Sigmoid colon (tissue), 3 donors: Measurements from ENCODE around the gene PTPRE.
"Not testable (repeated sequence)": the region's sequence is repeated elsewhere in the genome, so short reads cannot be mapped to it uniquely, and the experiment has no call there.

ENCODE experiments used
- CTCF ChIP-seq, 4 experiments: fragments of 450-650 bp in 3 of 4; fragments of 200-600 bp in 1 of 4; IDR thresholded peaks; one replicate each; pipeline ENCODE4 v1.5.1; 2016 to 2019; ENCODE audit warnings: antibody characterized with exemption in 4 of 4, mild to moderate bottlenecking in 3 of 4, moderate library complexity in 2 of 4
- POLR2A ChIP-seq, 2 donors: fragments of 450-650 bp; IDR thresholded peaks; one replicate each; pipeline ENCODE4 v1.6.1; 2016; ENCODE audit warnings: antibody characterized with exemption in 2 of 2, mild to moderate bottlenecking in 2 of 2, moderate library complexity in 2 of 2

DNA sequence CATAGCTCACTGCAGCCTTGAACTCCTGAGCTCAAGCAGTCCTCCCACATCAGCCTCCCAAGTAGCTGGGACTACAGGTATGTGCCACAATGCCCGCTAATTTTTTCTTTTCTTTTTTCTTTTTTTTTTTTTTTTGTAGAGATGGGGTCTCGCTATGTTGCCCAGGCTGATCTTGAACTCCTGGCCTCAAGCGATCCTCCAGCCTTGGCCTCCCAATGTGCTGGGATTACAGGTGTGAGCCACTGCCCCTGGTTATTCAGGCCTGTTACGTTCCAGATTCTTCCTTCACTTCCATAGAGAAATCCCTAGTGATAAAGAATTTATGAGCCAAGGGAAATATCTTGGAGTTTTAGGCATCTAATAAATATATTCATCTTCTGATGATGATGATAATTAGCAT is 187.7 kb downstream of the PTPRE start:
- not testable (repeated sequence) for TF ChIP-seq CTCF, POLR2A (IDR thresholded peaks at IDR 0.05)
